ENCODE data around the gene HDAC9. TPM values are rescaled to one million over a fixed set of nuclear protein-coding genes. Genes with fewer than 3 reads are reported as not detected.

Gene HDAC9
- total RNA-seq, 1 experiment from 2014 or later = 14.7 TPM

DNA sequence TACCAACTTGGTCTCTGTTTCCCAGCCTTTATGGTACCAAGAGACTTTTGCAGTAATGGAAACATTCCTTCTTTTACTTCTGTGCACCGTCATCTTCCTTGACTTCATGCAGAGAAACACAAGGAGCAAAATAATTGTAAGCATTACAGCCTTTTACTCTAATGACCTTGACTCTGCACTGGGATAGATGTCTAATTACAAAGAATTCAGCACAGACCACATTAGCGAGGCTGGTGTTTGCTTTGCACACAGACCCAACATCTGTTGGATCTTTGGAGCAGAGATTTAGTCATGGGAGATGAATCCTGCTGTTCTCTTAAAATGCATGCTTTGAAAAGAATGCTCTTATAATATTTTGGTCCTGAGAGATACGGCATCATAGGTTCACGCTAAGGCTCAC lies 360.2 kb downstream of the HDAC9 start:
- Histone ChIP-seq H3K4me1 (replicated peaks; ENCODE audit: insufficient read depth) (no peaks in the 10 kb centered on the region), H3K4me3 (no peak overlapping the region), H3K9me3 (ENCODE audit: insufficient read depth, low read depth) (no peaks in the 10 kb centered on the region), H4K20me1 (ENCODE audit: insufficient read depth) (no peaks in the 10 kb centered on the region), H3K36me3 (ENCODE audit: low read depth) (no peaks in the 10 kb centered on the region), H3K27ac (no peak overlapping the region), H3K79me2 (ENCODE audit: low read depth) (no peaks in the 10 kb centered on the region), H3K27me3 (ENCODE audit: insufficient read depth, low read depth) (no peaks in the 10 kb centered on the region), H3F3A (ENCODE audit: insufficient read depth, low read depth) (no peaks in the 10 kb centered on the region), H2AFZ (peak overlapping the region; percentile 31; the same call in 1 of the 2 replicates), H3K9me2 (ENCODE audit: insufficient read depth) (no peaks in the 10 kb centered on the region), H3K4me2 (no peak overlapping the region)
- POLR2A ChIA-PET (ENCODE audit: unreplicated experiment) = no interaction called here
- intact Hi-C loops (cut with micrococcal nuclease; ENCODE audit: unreplicated experiment) = no loop called here
- no TSS peak for BruUV-seq (replicated peaks)
- CTCF ChIA-PET = no interaction called here
- no peak for DNase-seq
- no peak for TF ChIP-seq EZH2 (IDR thresholded peaks at IDR 0.05; ENCODE audit: low read depth)
- TF ChIP-seq, protein P1, sequence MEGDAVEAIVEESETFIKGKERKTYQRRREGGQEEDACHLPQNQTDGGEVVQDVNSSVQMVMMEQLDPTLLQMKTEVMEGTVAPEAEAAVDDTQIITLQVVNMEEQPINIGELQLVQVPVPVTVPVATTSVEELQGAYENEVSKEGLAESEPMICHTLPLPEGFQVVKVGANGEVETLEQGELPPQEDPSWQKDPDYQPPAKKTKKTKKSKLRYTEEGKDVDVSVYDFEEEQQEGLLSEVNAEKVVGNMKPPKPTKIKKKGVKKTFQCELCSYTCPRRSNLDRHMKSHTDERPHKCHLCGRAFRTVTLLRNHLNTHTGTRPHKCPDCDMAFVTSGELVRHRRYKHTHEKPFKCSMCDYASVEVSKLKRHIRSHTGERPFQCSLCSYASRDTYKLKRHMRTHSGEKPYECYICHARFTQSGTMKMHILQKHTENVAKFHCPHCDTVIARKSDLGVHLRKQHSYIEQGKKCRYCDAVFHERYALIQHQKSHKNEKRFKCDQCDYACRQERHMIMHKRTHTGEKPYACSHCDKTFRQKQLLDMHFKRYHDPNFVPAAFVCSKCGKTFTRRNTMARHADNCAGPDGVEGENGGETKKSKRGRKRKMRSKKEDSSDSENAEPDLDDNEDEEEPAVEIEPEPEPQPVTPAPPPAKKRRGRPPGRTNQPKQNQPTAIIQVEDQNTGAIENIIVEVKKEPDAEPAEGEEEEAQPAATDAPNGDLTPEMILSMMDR (conservative IDR thresholded peaks at IDR 0.05) = no peak

GRCh38 chr7:18858232-18858631 lies 362.7 kb downstream of the HDAC9 start:
- CTCF ChIA-PET = no interaction called here
- intact Hi-C loops (cut with micrococcal nuclease; ENCODE audit: unreplicated experiment) = no loop called here
- Histone ChIP-seq H3K27me3 (ENCODE audit: insufficient read depth, low read depth) (no peaks in the 10 kb centered on the region), H3K27ac (no peak overlapping the region), H4K20me1 (ENCODE audit: insufficient read depth) (no peaks in the 10 kb centered on the region), H3K9me3 (ENCODE audit: insufficient read depth, low read depth) (no peaks in the 10 kb centered on the region), H3K4me2 (no peak overlapping the region), H3K79me2 (ENCODE audit: low read depth) (no peaks in the 10 kb centered on the region), H3K9me2 (ENCODE audit: insufficient read depth) (no peaks in the 10 kb centered on the region), H3K4me1 (replicated peaks; ENCODE audit: insufficient read depth) (no peaks in the 10 kb centered on the region), H3F3A (ENCODE audit: insufficient read depth, low read depth) (no peaks in the 10 kb centered on the region), H2AFZ (no peak overlapping the region), H3K4me3 (no peak overlapping the region), H3K36me3 (ENCODE audit: low read depth) (no peaks in the 10 kb centered on the region)
- TF ChIP-seq, protein P1 (conservative IDR thresholded peaks at IDR 0.05) = no peak
- TF ChIP-seq EZH2 (IDR thresholded peaks at IDR 0.05; ENCODE audit: low read depth) = no peak
- POLR2A ChIA-PET (ENCODE audit: unreplicated experiment) = no interaction called here
- no peak for DNase-seq
- BruUV-seq (replicated peaks) = no TSS peak

DNA sequence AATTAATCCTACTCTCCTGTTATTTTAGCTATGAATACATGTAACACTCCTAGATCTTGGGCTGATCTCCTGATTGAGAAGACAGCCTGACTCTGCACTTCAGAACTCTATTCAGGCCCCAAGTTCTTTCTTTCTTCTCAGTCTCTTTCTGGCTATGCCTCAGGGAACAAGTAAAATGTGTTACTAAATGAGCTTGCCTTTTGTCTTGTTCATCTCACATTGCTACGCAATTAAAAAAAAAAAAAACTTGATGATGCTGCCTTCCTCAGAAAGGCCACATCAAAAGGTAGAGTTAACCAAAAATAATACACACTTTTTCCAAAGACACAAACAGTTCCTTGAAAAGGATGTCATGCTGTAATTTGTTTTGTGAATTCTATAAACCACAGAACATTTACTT lies 363.8 kb downstream of the HDAC9 start:
- Histone ChIP-seq H3K36me3 (ENCODE audit: low read depth) (no peaks in the 10 kb centered on the region), H3F3A (ENCODE audit: insufficient read depth, low read depth) (no peaks in the 10 kb centered on the region), H3K9me2 (ENCODE audit: insufficient read depth) (no peaks in the 10 kb centered on the region), H3K79me2 (ENCODE audit: low read depth) (no peaks in the 10 kb centered on the region), H3K4me2 (no peak overlapping the region), H3K27me3 (ENCODE audit: insufficient read depth, low read depth) (no peaks in the 10 kb centered on the region), H3K27ac (no peak overlapping the region), H3K4me1 (replicated peaks; ENCODE audit: insufficient read depth) (no peaks in the 10 kb centered on the region), H2AFZ (no peak overlapping the region; the same call in 1 of the 2 replicates), H3K4me3 (no peak overlapping the region), H3K9me3 (ENCODE audit: insufficient read depth, low read depth) (peaks cover 3% of the 10 kb centered on the region; the same call in 1 of the 2 replicates), H4K20me1 (ENCODE audit: insufficient read depth) (no peaks in the 10 kb centered on the region)
- BruUV-seq (replicated peaks) = no TSS peak
- ChIA-PET POLR2A (ENCODE audit: unreplicated experiment) (no interaction called here), CTCF (interaction anchor here (0.7 kb wide), 1 partner anchor 13 kb away, joined by 3 read pairs; no protein-coding TSS in a partner anchor)
- intact Hi-C loops (cut with micrococcal nuclease; ENCODE audit: unreplicated experiment) = no loop called here
- no peak for DNase-seq
- TF ChIP-seq EZH2 (IDR thresholded peaks at IDR 0.05; ENCODE audit: low read depth) = no peak
- TF ChIP-seq, protein P1 (conservative IDR thresholded peaks at IDR 0.05) = no peak

Measured in PC-9 (cell line).